Breast epithelium (tissue), 3 donors: ENCODE measurements around the gene PLEK2.

Experiments
- POLR2AphosphoS5 ChIP-seq, 3 donors: sonication (generic); formaldehyde crosslinking; IDR thresholded peaks; one replicate each; pipeline ENCODE4 v1.6.1; 2017; ENCODE audit warnings: antibody characterized with exemption in 3 of 3
- TF ChIP-seq, protein P1 (sequence below), 3 donors: fragments of 450-650 bp; IDR thresholded peaks; one replicate each; pipeline ENCODE4 v1.5.1; 2016 to 2017; ENCODE audit warnings: antibody characterized with exemption in 3 of 3, mild to moderate bottlenecking in 3 of 3, moderate library complexity in 3 of 3

DNA sequence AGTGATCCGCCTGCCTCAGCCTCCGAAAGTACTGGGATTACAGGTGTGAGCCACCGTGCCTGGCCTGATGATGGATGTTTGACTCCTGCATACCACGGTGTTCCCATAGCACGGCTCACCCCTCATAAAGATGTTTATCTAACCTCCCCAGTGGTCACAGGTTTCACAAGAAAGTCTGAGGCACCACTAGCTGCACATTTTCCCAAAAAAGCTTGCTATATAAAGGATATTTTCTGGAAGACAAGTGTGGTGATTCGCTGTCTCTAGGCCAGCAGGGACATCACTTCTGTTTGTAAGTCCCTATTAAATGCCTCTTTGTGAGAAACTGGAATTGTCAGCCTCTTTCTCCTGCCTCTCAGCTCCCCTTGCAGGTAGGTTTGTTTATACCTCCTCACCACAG, 18.3 kb downstream of the PLEK2 start:
- TF ChIP-seq, protein P1, sequence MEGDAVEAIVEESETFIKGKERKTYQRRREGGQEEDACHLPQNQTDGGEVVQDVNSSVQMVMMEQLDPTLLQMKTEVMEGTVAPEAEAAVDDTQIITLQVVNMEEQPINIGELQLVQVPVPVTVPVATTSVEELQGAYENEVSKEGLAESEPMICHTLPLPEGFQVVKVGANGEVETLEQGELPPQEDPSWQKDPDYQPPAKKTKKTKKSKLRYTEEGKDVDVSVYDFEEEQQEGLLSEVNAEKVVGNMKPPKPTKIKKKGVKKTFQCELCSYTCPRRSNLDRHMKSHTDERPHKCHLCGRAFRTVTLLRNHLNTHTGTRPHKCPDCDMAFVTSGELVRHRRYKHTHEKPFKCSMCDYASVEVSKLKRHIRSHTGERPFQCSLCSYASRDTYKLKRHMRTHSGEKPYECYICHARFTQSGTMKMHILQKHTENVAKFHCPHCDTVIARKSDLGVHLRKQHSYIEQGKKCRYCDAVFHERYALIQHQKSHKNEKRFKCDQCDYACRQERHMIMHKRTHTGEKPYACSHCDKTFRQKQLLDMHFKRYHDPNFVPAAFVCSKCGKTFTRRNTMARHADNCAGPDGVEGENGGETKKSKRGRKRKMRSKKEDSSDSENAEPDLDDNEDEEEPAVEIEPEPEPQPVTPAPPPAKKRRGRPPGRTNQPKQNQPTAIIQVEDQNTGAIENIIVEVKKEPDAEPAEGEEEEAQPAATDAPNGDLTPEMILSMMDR (IDR thresholded peaks at IDR 0.05) = no peak
- no peak for TF ChIP-seq POLR2AphosphoS5 (IDR thresholded peaks at IDR 0.05)
